ENCODE results near the gene KRT12. TPM values are rescaled to one million over a fixed set of nuclear protein-coding genes. Genes with fewer than 3 reads are reported as not detected.
A peak's percentile ranks its signal among the peaks of the same experiment; 100 is the strongest.

KRT12 gene
- total and polyA plus RNA-seq, 9 of the 15 experiments (the other 6 are each of a cell fraction or from before 2014, with no cell fraction given), result 0.18 to 7.0 (median 2.2) TPM

GRCh38 chr17:40818733-40819527 is 48.1 kb downstream of the KRT12 start (continued):
- TF ChIP-seq PRDM10 (IDR thresholded peaks at IDR 0.05; ENCODE audit: partially characterized antibody) (peak; percentile 64), RBM15 (IDR thresholded peaks at IDR 0.05; ENCODE audit: insufficient read depth, low read length) (no peak), TAF15 (IDR thresholded peaks at IDR 0.05; ENCODE audit: low read depth, low read length) (no peak), ZNF655 (CRISPR knock-in tag; IDR thresholded peaks at IDR 0.05) (no peak), MTF1 (CRISPR knock-in tag; IDR thresholded peaks at IDR 0.05; ENCODE audit: borderline replicate concordance) (no peak), MECOM (CRISPR knock-in tag; IDR thresholded peaks at IDR 0.05) (no peak), POLR3G (IDR thresholded peaks at IDR 0.05; ENCODE audit: extremely low read depth, insufficient read length, insufficient replicate concordance) (no peak), SRSF1 (IDR thresholded peaks at IDR 0.05; ENCODE audit: low read depth, low read length) (no peak), XRCC4 (IDR thresholded peaks at IDR 0.05; ENCODE audit: extremely low read depth, insufficient read depth, insufficient read length) (no peak), ZNF551 (CRISPR knock-in tag; IDR thresholded peaks at IDR 0.05) (no peak), MAX (CRISPR knock-in tag; IDR thresholded peaks at IDR 0.05) (no peak), MTA2 (IDR thresholded peaks at IDR 0.05; ENCODE audit: low read depth) (no peak), BRCA1 (IDR thresholded peaks at IDR 0.05) (no peak), BRCA1 (CRISPR knock-in tag; IDR thresholded peaks at IDR 0.05) (no peak), RBFOX2 (IDR thresholded peaks at IDR 0.05; ENCODE audit: low read depth, low read length) (peak; percentile 98), CEBPZ (IDR thresholded peaks at IDR 0.05; ENCODE audit: borderline replicate concordance, low read depth, low read length) (no peak), POU5F1 (IDR thresholded peaks at IDR 0.05; ENCODE audit: borderline replicate concordance, low read depth, low read length, partially characterized antibody) (no peak), HNRNPLL (IDR thresholded peaks at IDR 0.05; ENCODE audit: low read depth, low read length, poor library complexity, severe bottlenecking) (peak; percentile 93), GTF2E2 (tag; IDR thresholded peaks at IDR 0.05) (peak; percentile 76; the same call in 1 of the 2 replicates), CBFA2T2 (conservative IDR thresholded peaks at IDR 0.05) (no peak)
